Gastroesophageal sphincter (tissue), 4 donors: Measurements from ENCODE around the gene PIP5K1C. TPM values are rescaled to one million over a fixed set of nuclear protein-coding genes. Genes with fewer than 3 reads are reported as not detected.

Experiments used
- ATAC-seq: fragments of 150-250 bp; one replicate; pipeline ENCODE4 v1.9.1; 2016; ENCODE audit warnings: mild to moderate bottlenecking, moderate library complexity
- H3K27ac ChIP-seq, 4 donors: fragments of 200-600 bp; sonication (generic) in 3 of 4; 1 replicate in 3 of 4; 2 replicates in 1 of 4; pipeline ENCODE4 v1.5.1; 2016 to 2019
- H3K27me3 ChIP-seq: fragments of 200-600 bp; sonication (generic); one replicate; pipeline ENCODE4 v1.5.1; 2019
- H3K36me3 ChIP-seq, 2 donors: fragments of 200-600 bp; sonication (generic); one replicate each; pipeline ENCODE4 v1.5.1; 2019; ENCODE audit warnings: control low read depth in 1 of 2
- H3K4me1 ChIP-seq, 3 donors: fragments of 200-600 bp; sonication (generic); 1 replicate in 2 of 3; 2 replicates in 1 of 3; pipeline ENCODE4 v1.5.1; 2016 to 2019; ENCODE audit warnings: control low read depth in 2 of 3
- H3K4me3 ChIP-seq, 2 donors: fragments of 200-600 bp; sonication (generic); one replicate each; pipeline ENCODE4 v1.5.1; 2019; ENCODE audit warnings: mild to moderate bottlenecking in 1 of 2, moderate library complexity in 1 of 2
- H3K9me3 ChIP-seq, 3 donors: fragments of 200-600 bp; sonication (generic); one replicate each; pipeline ENCODE4 v1.5.1; 2017 to 2019; ENCODE audit warnings: control low read depth in 2 of 3
- EP300 ChIP-seq: sonication (generic); formaldehyde crosslinking; IDR thresholded peaks from one replicate; pipeline ENCODE4 v1.6.1; 2017; ENCODE audit warnings: antibody characterized with exemption, mild to moderate bottlenecking
- POLR2A ChIP-seq, 2 donors: fragments of 450-650 bp; IDR thresholded peaks; one replicate each; pipeline ENCODE4 v1.6.1; 2017; ENCODE audit warnings: antibody characterized with exemption in 2 of 2, mild to moderate bottlenecking in 2 of 2, moderate library complexity in 1 of 2
- POLR2AphosphoS5 ChIP-seq: sonication (generic); formaldehyde crosslinking; IDR thresholded peaks from one replicate; pipeline ENCODE4 v1.6.1; 2017; ENCODE audit warnings: antibody characterized with exemption
- WGBS, 2 donors: methylation state at CpG; one replicate each; pipeline ENCODE4 v1.1.5; 2018; ENCODE audit warnings: low coverage in 1 of 2; 5-methylcytosine and 5-hydroxymethylcytosine counted together
- total RNA-seq, 4 donors: library from RNA; depleted of rRNA; stranded (reverse); fragments of >200 nt; gene quantifications; one replicate each; pipeline ENCODE4 v1.1.0, GENCODE V29; 2016
- TF ChIP-seq, protein P1 (sequence below), 4 experiments: fragments of 200-600 bp in 2 of 4; fragments of 450-650 bp in 2 of 4; sonication (generic) in 1 of 4; IDR thresholded peaks; one replicate each; pipeline ENCODE4 v1.5.1; 2017 to 2019; ENCODE audit warnings: antibody characterized with exemption in 4 of 4, mild to moderate bottlenecking in 2 of 4, moderate library complexity in 2 of 4

Gene PIP5K1C
- total RNA-seq, 4 donors from 2014 or later = 50.8 to 165 (median 61.5) TPM

DNA sequence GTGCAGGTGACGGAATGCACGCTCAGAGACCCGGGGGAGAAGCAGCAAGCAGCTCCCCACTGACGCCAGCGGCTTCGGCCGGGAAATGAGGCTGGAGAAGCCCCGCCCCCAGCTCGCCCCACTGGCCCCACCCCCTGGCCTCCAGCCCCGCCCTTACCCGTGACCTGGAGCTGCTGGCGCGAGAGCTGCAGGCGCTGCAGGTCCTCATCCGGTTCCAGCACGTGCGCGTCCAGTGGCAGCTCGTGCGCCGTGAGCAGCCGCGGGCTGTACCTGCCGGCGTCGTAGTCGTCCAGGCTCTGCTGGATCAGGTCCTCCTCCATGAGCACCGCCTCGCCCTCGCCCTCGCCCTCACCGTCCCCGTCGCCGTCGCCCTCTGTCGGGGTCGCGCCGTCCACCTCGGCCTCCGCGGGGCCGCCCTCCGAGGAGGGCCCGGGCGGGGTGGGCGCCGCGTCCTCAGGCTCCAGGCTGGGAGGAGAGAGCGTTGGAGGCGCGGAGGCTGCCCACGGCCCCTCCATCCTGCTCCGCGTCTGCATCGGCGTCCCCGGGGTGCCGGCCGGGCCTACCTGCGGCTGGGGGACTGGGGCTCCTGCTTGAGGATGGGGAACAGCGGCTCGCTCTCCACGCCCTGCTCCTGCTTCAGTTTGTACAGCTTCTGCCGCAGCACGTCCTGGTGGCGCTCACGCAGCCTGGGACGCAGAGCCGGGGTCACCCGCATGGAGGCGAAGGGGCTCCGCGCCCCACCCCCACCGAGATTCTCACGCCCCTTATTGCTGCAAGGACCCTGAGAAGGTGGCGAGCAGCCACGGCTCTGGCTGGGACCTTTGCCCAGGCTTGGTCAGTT lies 87.1 kb downstream of the PIP5K1C start:
- TF ChIP-seq POLR2AphosphoS5 = no peak
- TF ChIP-seq EP300 = no peak
- TF ChIP-seq, protein P1, sequence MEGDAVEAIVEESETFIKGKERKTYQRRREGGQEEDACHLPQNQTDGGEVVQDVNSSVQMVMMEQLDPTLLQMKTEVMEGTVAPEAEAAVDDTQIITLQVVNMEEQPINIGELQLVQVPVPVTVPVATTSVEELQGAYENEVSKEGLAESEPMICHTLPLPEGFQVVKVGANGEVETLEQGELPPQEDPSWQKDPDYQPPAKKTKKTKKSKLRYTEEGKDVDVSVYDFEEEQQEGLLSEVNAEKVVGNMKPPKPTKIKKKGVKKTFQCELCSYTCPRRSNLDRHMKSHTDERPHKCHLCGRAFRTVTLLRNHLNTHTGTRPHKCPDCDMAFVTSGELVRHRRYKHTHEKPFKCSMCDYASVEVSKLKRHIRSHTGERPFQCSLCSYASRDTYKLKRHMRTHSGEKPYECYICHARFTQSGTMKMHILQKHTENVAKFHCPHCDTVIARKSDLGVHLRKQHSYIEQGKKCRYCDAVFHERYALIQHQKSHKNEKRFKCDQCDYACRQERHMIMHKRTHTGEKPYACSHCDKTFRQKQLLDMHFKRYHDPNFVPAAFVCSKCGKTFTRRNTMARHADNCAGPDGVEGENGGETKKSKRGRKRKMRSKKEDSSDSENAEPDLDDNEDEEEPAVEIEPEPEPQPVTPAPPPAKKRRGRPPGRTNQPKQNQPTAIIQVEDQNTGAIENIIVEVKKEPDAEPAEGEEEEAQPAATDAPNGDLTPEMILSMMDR (IDR thresholded peaks at IDR 0.05) = no peak
- TF ChIP-seq POLR2A (IDR thresholded peaks at IDR 0.05) = no peak
- peaks cover 0 to 69% of the 10 kb centered on the region in 2 donors for H3K36me3 ChIP-seq
- peak; percentile 21 for ATAC-seq
- no peak overlapping the region for H3K4me3 ChIP-seq
- peaks cover 0 to 67% (median 25%) of the 10 kb centered on the region in 3 donors for H3K4me1 ChIP-seq
- H3K9me3 ChIP-seq = no peaks in the 10 kb centered on the region
- no peaks in the 10 kb centered on the region for H3K27me3 ChIP-seq
- peak overlapping the region in 3 of 4 donors; percentile 57 to 69 (median 63) for H3K27ac ChIP-seq
- 70% methylated on average over 4 of the region's 79 CpGs; no CpG with 5 or more reads in 1 of the 2 donors for WGBS, 2 donors

GRCh38 chr19:3612330-3612729 lies 87.9 kb downstream of the PIP5K1C start:
- Histone ChIP-seq H3K36me3 (peaks cover 0 to 68% of the 10 kb centered on the region in 2 donors), H3K4me3 (no peak overlapping the region), H3K9me3 (no peaks in the 10 kb centered on the region), H3K27me3 (no peaks in the 10 kb centered on the region), H3K27ac (peak overlapping the region in 3 of 4 donors; percentile 21 to 69 (median 63)), H3K4me1 (peaks cover 0 to 69% (median 27%) of the 10 kb centered on the region in 3 donors)
- ATAC-seq = no peak
- no peak for TF ChIP-seq POLR2AphosphoS5
- TF ChIP-seq EP300 = no peak
- TF ChIP-seq POLR2A (IDR thresholded peaks at IDR 0.05) = no peak
- TF ChIP-seq, protein P1 (IDR thresholded peaks at IDR 0.05) = no peak
- 95% methylated on average over 4 of the region's 33 CpGs; no CpG with 5 or more reads in 1 of the 2 donors for WGBS, 2 donors

- Histone ChIP-seq H3K27ac (peak overlapping the region in 3 of 4 donors; percentile 5 to 69 (median 21)), H3K9me3 (no peaks in the 10 kb centered on the region), H3K4me1 (peaks cover 0 to 74% (median 30%) of the 10 kb centered on the region in 3 donors), H3K4me3 (no peak overlapping the region), H3K27me3 (no peaks in the 10 kb centered on the region), H3K36me3 (peaks cover 0 to 63% of the 10 kb centered on the region in 2 donors)
- WGBS, 2 donors = 92 to 98% methylated on average over 22 to 36 of the region's 36 CpGs
- TF ChIP-seq POLR2A (IDR thresholded peaks at IDR 0.05) = no peak
- TF ChIP-seq, protein P1 (IDR thresholded peaks at IDR 0.05) = no peak
- TF ChIP-seq EP300 = no peak
- no peak for TF ChIP-seq POLR2AphosphoS5
- ATAC-seq = no peak
These were observed 88.4 kb downstream of the PIP5K1C start for GRCh38 chr19:3611841-3612240.

DNA sequence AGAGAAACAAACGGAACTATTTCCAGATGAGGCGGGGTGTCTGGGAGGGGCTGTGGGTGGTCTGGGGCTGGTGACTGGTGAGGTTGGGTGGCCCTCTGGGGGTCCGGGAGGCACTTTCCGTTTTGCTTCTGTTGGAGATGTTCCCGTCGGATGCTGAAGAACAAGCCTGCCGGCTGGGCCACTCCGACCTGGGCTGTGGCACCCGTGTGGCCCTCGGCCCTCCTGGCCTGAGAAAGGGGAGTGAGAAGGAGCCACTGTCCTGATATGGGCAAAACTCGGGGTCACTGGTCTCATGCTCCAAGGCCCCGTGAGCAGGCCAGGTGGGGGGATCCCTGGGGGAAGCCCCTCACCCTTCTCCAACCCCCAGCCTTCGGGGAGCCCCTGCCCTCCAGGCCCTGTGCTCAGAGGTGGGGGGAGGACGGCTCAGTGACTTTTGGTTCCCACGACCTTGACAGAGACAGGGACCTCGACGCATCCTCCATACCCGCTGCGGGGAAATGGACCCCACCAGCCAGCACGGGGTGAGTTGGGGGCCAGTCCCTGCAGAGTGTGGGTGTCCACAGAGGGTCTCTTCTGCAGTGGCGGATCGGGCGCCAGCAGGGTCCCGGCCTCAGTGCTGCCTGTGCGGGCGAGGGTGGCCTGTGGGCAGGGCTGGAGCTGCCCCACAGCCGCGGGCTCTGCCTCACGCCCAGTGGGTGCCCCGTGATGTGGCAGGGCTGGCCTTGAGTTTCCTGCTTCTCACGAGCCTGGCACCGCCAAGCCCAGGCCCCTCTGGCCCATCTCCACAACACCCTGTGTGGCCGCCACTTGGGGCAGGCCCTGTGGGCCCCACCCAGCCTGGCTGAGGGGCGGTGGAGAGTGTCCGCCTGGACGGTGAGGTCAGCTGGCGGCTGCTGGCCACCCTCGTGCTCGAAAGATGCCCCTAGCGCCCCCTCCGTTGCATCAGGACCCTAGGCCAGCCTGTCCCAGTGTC lies 89.2 kb downstream of the PIP5K1C start:
- H3K36me3 ChIP-seq = peaks cover 0 to 55% of the 10 kb centered on the region in 2 donors
- TF ChIP-seq POLR2AphosphoS5 (no peak), EP300 (no peak), POLR2A (IDR thresholded peaks at IDR 0.05) (no peak)
- TF ChIP-seq, protein P1 (IDR thresholded peaks at IDR 0.05) = no peak
- no peak overlapping the region for H3K4me3 ChIP-seq
- 75% methylated on average over 5 of the region's 41 CpGs; no CpG with 5 or more reads in 1 of the 2 donors for WGBS, 2 donors
- no peak for ATAC-seq
- peak overlapping the region in 3 of 4 donors; percentile 11 to 92 (median 14) for H3K27ac ChIP-seq
- peaks cover 0 to 82% (median 36%) of the 10 kb centered on the region in 3 donors for H3K4me1 ChIP-seq
- no peaks in the 10 kb centered on the region for H3K9me3 ChIP-seq
- no peaks in the 10 kb centered on the region for H3K27me3 ChIP-seq
